ENCODE measurements around the gene TDRD7. TPM values are rescaled to one million over a fixed set of nuclear protein-coding genes. Genes with fewer than 3 reads are reported as not detected.

TDRD7 gene
- polyA plus RNA-seq, 1 donor (not counting 4 experiments of a cell fraction or from before 2014, with no cell fraction given) = 10.5 TPM

GRCh38 chr9:97388721-97389238, 23.1 kb upstream of the TDRD7 start:
- H3K4me1 ChIP-seq (ENCODE audit: control insufficient read depth, extremely low read depth, insufficient read depth, low read length) = no peaks in the 10 kb centered on the region
- no peak for TF ChIP-seq EZH2 (IDR thresholded peaks at IDR 0.05; ENCODE audit: low read length)
- no peak for TF ChIP-seq CTCF (optimal IDR thresholded peaks at IDR 0.05 in 1 of 3, IDR thresholded peaks at IDR 0.05 in 1 of 3, conservative IDR thresholded peaks at IDR 0.05 in 1 of 3; ENCODE audit: extremely low read depth in 1 of 3, insufficient read depth in 2 of 3, low read length in 3 of 3)
- H3K36me3 ChIP-seq (ENCODE audit: control insufficient read depth in 2 of 2, extremely low read depth in 1 of 2, insufficient read depth in 2 of 2, low read length in 2 of 2) = no peaks in the 10 kb centered on the region
- no peak overlapping the region for H3K9ac ChIP-seq (ENCODE audit: control insufficient read depth, extremely low read depth, insufficient read depth, low read length)
- no peak overlapping the region for H3K27ac ChIP-seq (ENCODE audit: control insufficient read depth, insufficient read depth, low read length)
- no peak overlapping the region for H3K4me3 ChIP-seq (ENCODE audit: control insufficient read depth in 2 of 3, extremely low read depth in 1 of 3, insufficient read depth in 2 of 3, low read depth in 1 of 3, low read length in 3 of 3)
- H2AFZ ChIP-seq (ENCODE audit: control insufficient read depth, low read length) = no peak overlapping the region
- H3K9me3 ChIP-seq (ENCODE audit: control insufficient read depth, low read depth, low read length) = no peaks in the 10 kb centered on the region
- H3K9me1 ChIP-seq (ENCODE audit: control insufficient read depth, extremely low read depth, insufficient read depth, low read length) = no peaks in the 10 kb centered on the region
- H3K4me2 ChIP-seq (ENCODE audit: control insufficient read depth, extremely low read depth, insufficient read depth, low read depth, low read length) = no peak overlapping the region
- dilution Hi-C loops (cut with MboI; ENCODE audit: extremely low pct_ligation_motif_present, low sequenced_read_pairs) = no loop called here
- no peak for DNase-seq (ENCODE audit: low read depth, low spot score)
- no peaks in the 10 kb centered on the region for H4K20me1 ChIP-seq (ENCODE audit: control insufficient read depth, extremely low read depth, insufficient read depth, low read length)
- H3K79me2 ChIP-seq (ENCODE audit: control insufficient read depth, insufficient read depth, low read length) = no peaks in the 10 kb centered on the region
- H3K27me3 ChIP-seq (ENCODE audit: control insufficient read depth, extremely low read depth, insufficient read depth, low read length) = peaks cover 6% of the 10 kb centered on the region
- no peak for FAIRE-seq

- H3K27ac ChIP-seq (ENCODE audit: control insufficient read depth, insufficient read depth, low read length) = no peak overlapping the region
- no peaks in the 10 kb centered on the region for H3K79me2 ChIP-seq (ENCODE audit: control insufficient read depth, insufficient read depth, low read length)
- peaks cover 6% of the 10 kb centered on the region for H3K27me3 ChIP-seq (ENCODE audit: control insufficient read depth, extremely low read depth, insufficient read depth, low read length)
- no peak overlapping the region for H3K4me2 ChIP-seq (ENCODE audit: control insufficient read depth, extremely low read depth, insufficient read depth, low read depth, low read length)
- H3K36me3 ChIP-seq (ENCODE audit: control insufficient read depth in 2 of 2, extremely low read depth in 1 of 2, insufficient read depth in 2 of 2, low read length in 2 of 2) = no peaks in the 10 kb centered on the region
- no peak for FAIRE-seq
- H3K9me1 ChIP-seq (ENCODE audit: control insufficient read depth, extremely low read depth, insufficient read depth, low read length) = no peaks in the 10 kb centered on the region
- no peaks in the 10 kb centered on the region for H3K4me1 ChIP-seq (ENCODE audit: control insufficient read depth, extremely low read depth, insufficient read depth, low read length)
- H3K4me3 ChIP-seq (ENCODE audit: control insufficient read depth in 2 of 3, extremely low read depth in 1 of 3, insufficient read depth in 2 of 3, low read depth in 1 of 3, low read length in 3 of 3) = no peak overlapping the region
- H2AFZ ChIP-seq (ENCODE audit: control insufficient read depth, low read length) = no peak overlapping the region
- DNase-seq (ENCODE audit: low read depth, low spot score) = no peak
- dilution Hi-C loops (cut with MboI; ENCODE audit: extremely low pct_ligation_motif_present, low sequenced_read_pairs) = no loop called here
- no peaks in the 10 kb centered on the region for H3K9me3 ChIP-seq (ENCODE audit: control insufficient read depth, low read depth, low read length)
- H4K20me1 ChIP-seq (ENCODE audit: control insufficient read depth, extremely low read depth, insufficient read depth, low read length) = no peaks in the 10 kb centered on the region
- TF ChIP-seq EZH2 (IDR thresholded peaks at IDR 0.05; ENCODE audit: low read length) (no peak), CTCF (optimal IDR thresholded peaks at IDR 0.05 in 1 of 3, IDR thresholded peaks at IDR 0.05 in 1 of 3, conservative IDR thresholded peaks at IDR 0.05 in 1 of 3; ENCODE audit: extremely low read depth in 1 of 3, insufficient read depth in 2 of 3, low read length in 3 of 3) (no peak)
- H3K9ac ChIP-seq (ENCODE audit: control insufficient read depth, extremely low read depth, insufficient read depth, low read length) = no peak overlapping the region
These were observed 22.6 kb upstream of the TDRD7 start for GRCh38 chr9:97389249-97389648.

Measured in keratinocyte (primary cell).